Measurements from ENCODE around the gene IDUA. TPM values are rescaled to one million over a fixed set of nuclear protein-coding genes. Genes with fewer than 3 reads are reported as not detected.

Gene IDUA
- polyA plus RNA-seq, 10 donors, result 7.9 to 16.4 (median 12.9) TPM

- no peak for DNase-seq
Observed at GRCh38 chr4:1030559-1030958, 43.7 kb downstream of the IDUA start.

- DNase-seq, result no peak
Observed at GRCh38 chr4:1031346-1031745, 44.5 kb downstream of the IDUA start.

GRCh38 chr4:1031956-1032795, 45.3 kb downstream of the IDUA start:
- DNase-seq, result no peak

- DNase-seq, result no peak
Observed at GRCh38 chr4:1032861-1033260, 46.0 kb downstream of the IDUA start.

- peak in 2 of 3 donors; percentile 70 to 82 for DNase-seq
Observed at GRCh38 chr4:1033840-1034551, 47.2 kb downstream of the IDUA start.

GRCh38 chr4:1035510-1035909, 48.7 kb downstream of the IDUA start:
- peak in 2 of 3 donors; percentile 40 to 69 for DNase-seq

GRCh38 chr4:1036095-1036494, 49.3 kb downstream of the IDUA start:
- DNase-seq, result no peak

GRCh38 chr4:1036976-1037810, 50.3 kb downstream of the IDUA start:
- DNase-seq, result no peak

- peak in 1 of 3 donors; percentile 75 for DNase-seq
Observed at GRCh38 chr4:1038948-1039492, 52.2 kb downstream of the IDUA start.

- DNase-seq, result peak in 2 of 3 donors; percentile 73 to 86
Observed at GRCh38 chr4:1039493-1040343, 52.9 kb downstream of the IDUA start.

GRCh38 chr4:1040344-1041146, 53.7 kb downstream of the IDUA start:
- DNase-seq, result no peak

- peak in 2 of 3 donors; percentile 65 to 83 for DNase-seq
Observed at GRCh38 chr4:1041147-1041935, 54.5 kb downstream of the IDUA start.

GRCh38 chr4:1041936-1042330, 55.1 kb downstream of the IDUA start:
- no peak for DNase-seq

- DNase-seq, result no peak
Observed at GRCh38 chr4:1042352-1043055, 55.7 kb downstream of the IDUA start.

- DNase-seq, result no peak
Observed at GRCh38 chr4:1043162-1043561, 56.3 kb downstream of the IDUA start.

- peak; percentile 84 to 96 (median 91) for DNase-seq
Observed at GRCh38 chr4:1043651-1044468, 57.0 kb downstream of the IDUA start.

GRCh38 chr4:1044469-1045192, 57.8 kb downstream of the IDUA start:
- peak in 1 of 3 donors; percentile 42 for DNase-seq

All from muscle of back (tissue), 11 donors.